Forelimb muscle (tissue), 1 donor: Measurements from ENCODE around the gene AK5. TPM values are rescaled to one million over a fixed set of nuclear protein-coding genes. Genes with fewer than 3 reads are reported as not detected.

Source experiments
- DNase-seq: peaks from one replicate; pipeline ENCODE4 v3.0.0-alpha.2; 2013; ENCODE audit warnings: low read depth
- polyA plus RNA-seq: library from polyadenylated mRNA; unstranded; fragments of 120-200 nt; gene quantifications from one replicate; pipeline ENCODE4 v1.2.1, GENCODE V29; 2013; ENCODE audit not compliant: insufficient read length

AK5 gene
- polyA plus RNA-seq, 1 donor = 5.8 TPM

DNA sequence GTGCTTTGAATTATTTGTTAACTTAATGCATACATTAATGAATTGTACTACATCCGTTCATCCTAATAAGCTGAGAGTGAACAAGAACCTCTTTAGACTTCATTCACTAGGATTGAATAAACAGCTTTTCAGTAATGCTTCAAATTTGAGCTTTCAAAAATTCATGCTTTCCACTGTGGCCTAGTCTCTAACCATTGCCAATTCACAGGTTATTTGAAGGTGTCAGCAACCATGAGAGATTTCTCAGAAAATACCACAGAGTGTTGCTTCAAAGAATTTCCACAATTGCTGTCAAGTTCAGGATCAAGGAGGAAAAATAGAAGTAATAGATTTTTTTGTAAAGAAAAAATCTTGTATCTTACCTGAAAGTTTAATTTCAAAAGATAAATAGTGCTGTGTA, 72.7 kb downstream of the AK5 start:
- no peak for DNase-seq

DNA sequence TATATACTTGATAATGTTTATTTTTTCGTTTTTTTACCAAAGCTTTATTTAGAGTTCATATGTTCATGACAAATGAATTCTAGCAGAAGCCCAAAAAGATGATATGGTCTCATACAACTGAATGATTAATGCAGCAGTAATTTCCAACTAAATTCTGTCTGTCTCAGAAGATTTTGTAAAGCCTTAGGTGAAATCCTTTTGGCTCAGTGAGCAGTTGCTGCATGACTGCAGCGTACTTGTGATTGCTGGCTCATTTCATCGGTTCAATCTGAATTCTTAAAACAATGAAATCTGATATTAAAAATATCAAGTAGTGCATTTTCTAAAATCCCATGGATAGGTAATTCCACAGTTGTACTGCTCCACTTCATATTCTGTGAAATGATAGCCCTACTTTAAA, 73.2 kb downstream of the AK5 start:
- no peak for DNase-seq

DNA sequence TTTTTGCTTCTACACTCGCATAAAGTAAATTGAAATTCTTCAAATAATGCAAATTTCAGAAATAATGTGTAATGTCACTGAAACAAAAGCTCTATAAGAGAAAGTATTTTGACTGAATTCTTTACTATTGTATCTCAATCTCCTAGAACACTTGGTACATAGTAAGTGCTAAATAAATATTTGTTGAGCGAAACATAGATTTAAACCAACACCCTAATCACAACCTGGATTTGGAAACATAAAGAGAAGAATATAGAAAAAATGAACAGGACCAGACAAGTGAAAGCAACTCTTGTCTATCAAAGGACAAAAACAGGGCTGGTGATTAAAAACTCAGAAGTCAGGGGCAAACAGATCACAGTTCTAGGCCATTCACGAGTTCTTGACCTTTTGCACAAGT, 74.3 kb downstream of the AK5 start:
- no peak for DNase-seq

DNA sequence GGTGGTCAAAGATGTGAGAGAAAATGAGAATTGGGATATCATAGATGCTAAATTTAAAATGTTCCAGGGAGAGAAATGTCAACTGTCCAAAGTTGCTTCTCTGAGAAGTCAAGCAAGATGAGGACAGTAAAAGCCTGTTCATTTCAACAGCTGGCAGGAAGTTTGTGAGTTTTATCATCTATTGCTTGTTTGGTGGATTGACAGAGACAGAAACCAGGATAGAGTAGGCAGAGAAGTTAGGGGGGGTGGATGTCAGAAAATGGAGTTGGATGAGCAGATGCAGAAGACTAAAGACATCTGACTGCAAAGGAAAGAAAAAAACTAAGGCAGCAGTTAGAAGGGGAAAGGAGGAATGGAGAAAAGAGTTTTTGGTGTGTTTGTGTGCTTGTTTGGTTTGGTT, 78.4 kb downstream of the AK5 start:
- no peak for DNase-seq

DNA sequence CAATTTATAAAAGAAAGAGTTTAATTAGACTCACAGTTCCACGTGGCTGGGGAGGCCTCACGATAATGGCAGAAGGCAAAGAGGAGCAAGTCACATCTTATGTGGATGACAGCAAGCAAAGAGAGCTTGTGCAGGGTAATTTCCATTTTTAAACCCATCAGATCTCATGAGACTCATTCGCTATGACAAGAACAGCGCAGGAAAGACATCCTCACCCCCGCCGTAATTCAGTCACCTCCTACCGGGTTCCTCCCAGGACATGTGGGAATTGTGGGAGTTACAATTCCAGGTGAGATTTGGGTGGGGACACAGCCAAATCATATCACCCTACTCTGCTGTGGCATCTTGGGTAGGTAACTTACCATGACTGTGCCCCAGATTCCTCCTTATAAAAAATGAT, 79.8 kb downstream of the AK5 start:
- no peak for DNase-seq

DNA sequence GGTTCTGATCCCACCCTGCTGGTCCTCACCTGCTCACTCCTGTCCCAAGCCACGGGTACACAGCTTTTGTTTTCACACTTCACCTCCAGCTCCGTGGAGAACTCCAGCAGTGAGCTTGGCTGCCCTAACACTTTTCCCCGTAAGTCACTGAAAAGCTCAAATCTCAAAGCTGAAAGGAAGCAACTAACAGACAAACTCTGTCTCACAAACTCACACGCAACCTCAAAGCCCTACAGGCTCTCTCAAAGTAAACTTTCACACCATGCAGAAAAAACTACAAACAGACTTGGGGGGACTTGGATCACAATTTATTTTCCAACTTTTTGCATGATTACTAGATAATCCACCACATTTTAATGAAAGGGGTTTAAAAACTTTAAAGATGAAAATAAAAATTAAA, 88.3 kb downstream of the AK5 start:
- DNase-seq = no peak

DNA sequence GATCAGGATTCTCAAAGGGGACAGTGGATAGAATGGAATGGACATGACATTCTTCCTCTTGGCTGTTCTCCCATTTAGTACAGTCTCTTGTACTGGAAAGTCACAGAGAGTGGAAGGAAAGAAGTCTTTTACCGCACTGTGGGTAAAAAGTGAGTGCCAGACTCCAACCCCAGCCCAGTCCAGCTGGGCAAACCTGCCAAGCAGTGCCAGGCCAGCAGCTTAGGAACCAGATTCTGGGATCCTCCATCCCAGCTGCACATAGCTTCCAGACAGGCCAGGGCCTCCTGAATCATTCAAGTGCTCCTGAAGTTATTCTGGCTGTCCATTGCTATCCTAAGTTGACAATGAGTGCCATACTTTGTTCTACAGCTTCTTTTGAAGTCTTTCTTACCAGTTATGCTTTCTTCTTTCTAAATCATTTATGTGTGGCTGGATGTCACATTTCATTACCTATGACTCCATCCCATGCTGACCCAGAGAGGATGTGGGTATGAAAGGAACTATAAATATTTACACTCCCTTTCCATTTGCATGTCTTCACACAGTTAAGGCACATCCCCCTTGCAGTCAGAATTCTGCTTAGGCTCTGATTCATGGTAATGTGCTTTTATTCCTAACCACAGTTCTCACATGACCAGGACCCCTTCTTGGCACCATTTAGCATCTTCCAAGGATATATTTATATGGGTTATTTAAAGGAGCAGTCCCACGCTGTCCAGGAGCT, 88.9 kb downstream of the AK5 start:
- DNase-seq = no peak

DNA sequence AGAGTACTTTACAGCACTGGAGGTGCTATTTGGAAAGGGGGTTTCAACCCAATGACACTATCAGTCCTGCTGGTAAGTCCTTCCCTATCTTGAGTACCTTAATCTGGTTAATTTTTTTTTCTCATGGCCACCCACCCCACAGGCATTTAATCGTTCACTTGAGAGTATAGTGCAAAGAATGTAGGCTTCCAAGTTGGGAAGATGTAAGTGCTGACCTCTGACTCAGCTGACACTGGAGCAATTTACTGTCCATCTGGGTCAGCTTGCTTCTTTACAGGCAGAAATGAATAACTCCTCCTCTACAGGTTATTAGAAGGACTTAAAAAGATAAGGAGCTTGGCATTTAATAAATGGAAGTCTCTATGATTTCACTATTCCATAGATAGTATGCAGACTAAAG, 89.6 kb downstream of the AK5 start:
- no peak for DNase-seq

DNA sequence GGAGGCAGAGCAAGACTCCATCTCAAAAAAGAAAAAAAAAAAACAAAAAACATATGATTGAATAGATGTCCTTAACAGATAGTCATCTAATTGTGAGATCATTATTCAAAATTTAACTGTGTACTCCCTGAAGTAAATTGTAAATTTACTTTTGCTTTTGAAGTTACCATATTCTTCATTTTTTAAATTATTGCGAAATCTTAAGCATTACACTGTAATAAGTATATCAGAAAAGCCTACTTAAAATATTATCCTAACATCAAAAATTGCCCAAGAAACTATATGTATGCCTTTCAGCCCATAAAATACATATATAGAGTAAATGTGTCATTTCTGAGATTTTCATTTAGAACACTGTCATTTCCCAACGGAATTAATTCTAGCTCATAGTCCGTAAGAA, 91.9 kb downstream of the AK5 start:
- DNase-seq = no peak

DNA sequence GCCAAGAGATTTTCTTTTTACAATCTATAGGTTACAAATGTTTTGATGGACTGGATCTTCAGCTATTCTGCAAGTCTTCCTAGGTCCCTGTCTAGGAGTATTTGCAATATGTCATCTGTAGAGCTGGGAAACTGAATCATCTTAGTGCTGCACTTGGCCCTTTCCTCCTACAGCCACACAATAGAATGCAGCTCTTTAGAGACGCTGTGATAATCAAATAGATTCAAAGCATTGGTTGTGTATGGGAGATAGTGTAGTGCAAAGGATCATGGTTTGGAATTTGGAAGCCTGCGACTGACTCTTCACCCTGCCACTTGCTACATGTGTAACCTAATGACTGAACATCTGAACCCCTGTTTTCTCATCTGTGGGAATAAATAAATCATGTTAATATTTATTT, 93.7 kb downstream of the AK5 start:
- no peak for DNase-seq

DNA sequence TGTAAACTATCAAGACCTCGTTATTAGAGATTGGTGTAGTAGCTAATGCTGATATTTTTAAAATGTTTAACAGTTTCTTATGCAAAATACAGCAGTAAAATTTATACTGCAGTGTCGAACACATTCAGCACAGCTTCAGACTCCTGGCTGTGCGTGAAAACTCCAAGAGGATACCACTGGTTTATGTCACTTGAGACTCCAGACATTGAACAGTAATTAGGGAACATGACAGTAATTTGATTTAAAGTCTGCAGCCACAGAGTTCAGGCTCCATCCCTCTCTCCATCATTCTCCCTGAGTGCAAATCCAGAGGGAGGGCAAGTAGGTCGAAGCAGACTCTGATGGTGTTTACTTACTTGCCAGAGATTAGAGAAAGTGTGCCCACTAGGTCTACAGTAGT, 94.2 kb downstream of the AK5 start:
- no peak for DNase-seq

DNA sequence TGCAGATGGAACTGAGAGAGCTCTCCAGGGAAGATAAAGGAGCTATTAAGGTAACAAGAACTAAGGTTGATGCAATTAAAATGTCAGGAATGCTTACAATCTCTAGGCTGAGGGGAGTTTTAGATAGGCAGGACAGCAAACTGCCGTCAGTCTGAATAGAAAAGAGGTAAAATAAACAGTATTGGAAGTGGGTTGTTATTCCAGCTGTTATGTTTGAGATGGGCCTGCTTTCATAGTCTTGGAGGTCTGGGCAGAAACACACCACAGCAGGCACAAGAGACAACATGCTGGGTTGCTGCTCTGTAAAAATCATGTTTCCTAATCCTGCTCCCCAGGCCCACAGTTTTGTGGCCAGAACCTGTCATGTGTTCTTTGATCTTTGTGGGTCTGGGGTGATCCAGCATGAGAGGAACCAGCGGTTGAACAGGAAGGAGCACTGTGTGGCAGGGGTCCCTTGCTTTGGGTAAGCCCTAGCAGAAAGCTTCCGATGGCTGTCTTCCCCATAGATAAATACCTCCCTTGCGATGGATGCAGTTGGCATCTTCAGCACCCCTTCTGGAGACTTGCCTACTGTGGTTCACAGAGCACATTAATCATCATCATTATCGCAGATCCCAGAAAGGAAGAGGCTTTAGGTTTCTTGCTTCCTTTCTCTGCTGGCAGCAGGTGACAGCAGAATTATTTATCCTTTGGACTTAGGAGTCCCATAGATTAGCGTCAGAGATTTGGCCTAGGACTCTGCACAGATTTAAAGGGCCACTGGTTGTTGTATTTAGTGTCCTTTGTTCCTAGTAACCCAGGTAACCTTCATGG, 97.1 kb downstream of the AK5 start:
- DNase-seq = no peak

DNA sequence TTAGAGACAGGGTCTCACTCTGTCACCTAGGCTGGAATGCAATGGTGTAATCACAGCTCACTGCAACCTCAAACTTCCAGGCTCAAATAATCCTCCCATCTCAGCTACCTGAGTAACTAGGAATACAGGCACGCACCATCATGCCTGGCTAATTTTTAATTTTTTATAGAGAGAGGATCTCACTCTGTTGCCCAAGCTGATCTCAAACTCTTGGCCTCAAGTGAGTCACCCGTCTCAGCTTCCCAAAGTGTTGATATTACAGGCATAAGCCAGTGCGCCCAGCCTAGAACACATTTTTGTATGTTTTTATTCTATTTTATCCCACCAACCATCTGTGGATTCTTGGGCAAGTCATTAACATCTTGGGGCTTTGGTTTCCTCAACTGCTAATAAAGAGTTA, 100.5 kb downstream of the AK5 start:
- no peak for DNase-seq

DNA sequence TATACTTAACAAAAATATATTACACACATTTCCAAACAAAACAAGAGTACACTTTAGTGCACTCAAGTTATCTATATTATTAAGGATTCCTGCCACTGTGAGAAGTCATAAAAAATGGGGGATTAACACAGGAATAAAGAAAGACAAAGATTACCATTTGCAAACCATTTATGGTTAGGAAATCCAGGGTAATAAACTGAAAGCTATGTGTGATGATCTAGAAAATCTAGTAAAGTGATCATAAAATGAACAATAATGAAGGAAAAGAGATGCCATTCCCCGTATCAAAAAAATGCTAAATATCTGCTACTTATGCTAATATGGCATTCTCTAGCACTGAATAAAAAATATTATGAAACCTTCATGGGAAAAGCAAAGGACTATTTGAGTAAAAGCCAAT, 101.4 kb downstream of the AK5 start:
- DNase-seq = no peak

DNA sequence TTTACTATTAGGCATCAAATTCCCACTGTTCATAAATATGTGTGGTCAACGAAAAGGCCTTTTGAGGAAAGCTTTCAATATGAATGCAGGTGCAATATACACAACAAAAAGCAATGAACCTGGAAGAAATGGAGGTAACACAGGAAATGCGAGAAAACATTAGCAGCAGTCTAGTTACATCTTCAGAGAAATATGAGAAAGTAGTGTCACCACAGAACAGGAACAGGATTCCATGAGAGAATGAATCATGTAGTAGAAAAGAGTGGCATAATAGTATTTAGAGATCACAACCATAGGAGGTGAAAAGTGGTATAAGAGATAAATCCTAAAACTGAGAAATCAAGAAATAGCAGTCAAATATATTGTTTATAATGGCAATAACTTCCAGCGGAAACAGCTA, 103.7 kb downstream of the AK5 start:
- DNase-seq = no peak

DNA sequence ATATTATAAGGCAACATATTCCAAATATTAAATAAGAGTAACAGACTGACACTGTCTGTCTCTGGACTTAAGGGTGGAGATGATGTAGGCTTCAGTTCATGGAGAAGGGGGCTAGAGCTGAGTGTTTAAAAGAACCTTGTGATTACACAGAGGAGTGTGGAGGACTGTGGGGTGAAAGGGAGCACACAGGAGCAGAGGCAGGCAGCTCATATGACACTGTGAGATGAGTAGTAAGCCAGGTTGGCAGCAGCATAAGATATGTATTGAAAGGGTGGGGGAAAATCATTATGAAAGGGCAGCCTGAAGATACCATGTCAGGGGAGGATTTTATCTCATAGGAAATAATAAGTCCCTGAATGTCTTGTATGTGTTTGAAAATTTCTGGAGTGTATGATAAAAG, 104.5 kb downstream of the AK5 start:
- no peak for DNase-seq

DNA sequence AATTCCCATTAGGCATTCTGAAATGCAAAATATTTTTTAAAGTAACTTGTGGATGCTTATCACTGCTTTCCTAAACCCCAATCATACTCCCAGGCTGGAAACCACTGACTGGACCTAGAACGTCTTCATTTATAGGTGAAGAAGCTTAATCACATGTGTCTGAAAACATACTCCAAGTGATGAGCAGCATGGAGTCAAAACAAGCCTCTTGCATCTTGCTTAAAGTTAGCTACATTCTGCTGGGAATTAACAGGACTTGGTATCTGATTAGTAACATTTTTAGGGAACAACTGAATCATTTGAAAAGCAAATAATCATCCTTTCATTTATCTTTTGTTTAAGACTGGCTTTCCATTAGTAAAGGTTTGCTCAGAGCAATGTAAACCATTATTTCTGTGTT, 105.7 kb downstream of the AK5 start:
- DNase-seq = no peak

DNA sequence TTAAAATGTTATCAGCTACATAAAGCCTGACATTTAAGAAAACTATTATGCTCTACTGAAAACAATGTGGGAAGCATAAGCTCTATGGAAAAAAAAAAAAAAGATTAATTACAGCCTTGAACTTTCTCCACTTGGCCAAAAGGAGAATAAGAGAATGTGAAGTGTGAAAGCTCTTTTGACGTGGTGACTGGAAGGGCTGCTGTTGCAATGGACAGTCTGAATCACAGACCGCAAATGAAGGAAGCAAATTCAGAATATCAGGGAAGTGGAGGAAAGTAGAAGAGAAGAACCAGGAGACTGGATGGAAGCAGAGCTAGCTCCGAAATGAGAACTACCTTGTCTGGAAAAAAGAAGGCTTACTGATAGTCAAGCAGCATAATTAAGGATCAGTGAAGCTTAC, 106.8 kb downstream of the AK5 start:
- DNase-seq = no peak

DNA sequence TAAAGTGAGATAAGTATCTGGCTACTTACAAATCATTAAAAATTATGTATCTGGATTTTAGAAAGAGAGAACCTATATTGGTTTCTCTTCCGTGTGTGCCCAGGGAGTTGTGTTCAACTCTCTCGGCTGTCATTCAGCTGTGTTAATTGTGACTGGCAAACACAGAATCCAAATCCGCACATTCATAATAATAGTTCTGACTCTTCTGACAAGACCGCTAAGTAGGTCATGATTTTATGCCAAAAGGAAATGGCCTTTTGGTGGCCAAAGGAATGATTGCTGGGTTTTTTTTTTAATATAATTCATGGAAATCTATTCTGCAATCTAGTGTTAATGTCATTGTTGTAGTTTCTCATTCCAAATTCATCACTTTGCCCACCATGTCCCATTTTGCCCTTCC, 110.7 kb downstream of the AK5 start:
- DNase-seq = no peak

DNA sequence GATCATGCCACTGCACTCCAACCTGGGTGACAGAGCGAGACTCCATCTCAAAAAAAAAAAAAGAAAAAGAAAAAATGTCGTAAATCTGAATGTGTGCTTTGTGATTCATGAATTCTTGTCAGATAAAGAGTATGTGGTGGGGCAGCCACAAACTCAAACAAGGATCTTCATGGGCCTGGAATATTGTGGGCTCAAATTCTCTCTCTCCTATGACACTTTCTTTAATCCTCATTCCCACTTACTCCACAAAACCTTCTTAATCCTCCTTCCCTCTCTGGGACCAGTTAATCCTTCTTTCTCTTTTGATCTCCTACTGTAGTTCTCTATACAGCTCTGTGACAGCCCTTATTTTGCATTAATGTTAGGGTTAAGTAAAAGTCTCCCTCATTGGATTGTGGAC, 112.3 kb downstream of the AK5 start:
- no peak for DNase-seq

DNA sequence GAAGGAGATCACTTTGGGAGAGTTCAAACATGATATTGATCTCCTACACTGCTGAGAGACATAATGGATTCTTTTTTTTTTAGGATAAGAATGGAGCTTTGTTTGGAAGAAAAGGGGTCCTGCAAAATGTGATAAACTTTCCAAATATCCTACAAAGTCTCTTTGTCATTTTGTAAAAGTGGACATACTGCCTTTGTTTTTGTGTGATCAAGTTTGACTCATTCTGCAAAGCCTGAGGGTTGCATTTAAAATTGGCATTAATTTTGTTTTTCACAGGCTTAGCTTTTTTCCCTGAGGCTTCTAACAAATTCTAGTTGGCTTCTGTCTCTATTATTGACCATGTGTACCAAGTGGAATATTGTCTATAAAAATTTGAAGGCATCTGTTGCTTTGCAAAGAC, 113.2 kb downstream of the AK5 start:
- DNase-seq = no peak

DNA sequence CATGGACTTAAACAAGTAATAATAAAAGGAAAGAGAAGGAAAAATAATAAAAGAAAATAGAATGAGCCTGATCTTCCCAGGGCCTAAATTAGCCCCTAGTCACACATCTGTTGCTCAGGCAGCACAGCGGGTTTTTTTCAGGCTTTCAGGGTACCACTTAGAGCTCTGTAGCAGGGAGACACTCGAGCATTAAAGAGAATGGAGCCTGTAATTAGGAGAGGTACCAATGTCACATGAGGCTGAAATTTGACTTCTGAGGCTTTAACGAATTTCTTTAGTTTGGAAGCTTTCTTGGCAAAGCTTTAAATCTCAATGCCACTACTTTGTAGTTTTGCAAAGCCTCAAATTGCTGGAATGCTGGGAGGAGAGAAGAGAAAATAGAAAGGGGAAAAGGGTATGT, 116.3 kb downstream of the AK5 start:
- no peak for DNase-seq

DNA sequence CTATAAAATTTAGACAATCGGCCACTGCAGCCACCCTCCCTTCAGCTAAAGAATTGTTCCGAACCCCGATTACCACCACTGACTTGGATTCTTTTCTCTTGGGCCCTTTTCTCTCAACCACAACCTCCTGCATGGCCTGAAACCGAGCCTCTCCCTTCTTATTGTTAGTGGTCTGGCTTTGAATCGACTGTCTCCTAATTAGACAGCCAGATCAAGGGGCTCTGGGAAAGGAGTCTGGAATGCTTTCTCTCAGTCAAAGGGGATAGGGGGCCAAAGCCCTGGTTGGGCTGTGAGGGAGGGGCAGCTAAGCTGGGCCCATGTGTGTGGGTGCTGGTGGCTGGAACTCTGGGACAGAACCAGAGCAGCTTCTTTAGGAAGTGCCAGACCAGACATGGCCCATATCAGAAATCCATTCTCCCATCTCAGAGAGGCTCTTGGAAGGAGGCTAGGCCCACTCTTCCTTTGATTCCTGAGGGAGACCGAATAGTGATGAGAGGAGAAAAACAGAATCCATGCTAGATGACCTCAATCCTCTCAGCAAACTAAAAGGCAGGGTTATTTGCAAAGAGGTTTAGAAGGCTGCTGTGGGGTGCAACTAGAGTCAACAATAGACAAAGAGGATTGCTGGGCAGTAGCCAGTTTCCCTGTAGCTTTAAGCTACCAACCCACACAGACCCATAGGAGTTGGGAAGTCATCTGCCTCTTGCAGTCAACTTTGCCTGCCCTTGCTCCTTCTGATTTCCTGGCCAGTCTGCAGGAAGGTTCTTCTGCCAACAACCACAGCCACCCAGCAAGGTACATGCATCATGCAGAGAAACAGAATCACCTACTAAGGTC, 117.6 kb downstream of the AK5 start:
- no peak for DNase-seq
